Caco-2 (cell line): Measurements from ENCODE around the gene CD82. TPM values are rescaled to one million over a fixed set of nuclear protein-coding genes. Genes with fewer than 3 reads are reported as not detected.

Experiments
- BruUV-seq: library from RNA; stranded (reverse); fragments of 400-500 nt; replicated peaks from 2 replicates; lab custom pipeline; 2021; lab: Mats Ljungman, UMichigan
- CTCF ChIA-PET: fragments of 300-600 bp; sonication (Branson Sonifier 250); formaldehyde crosslinking; loops from one replicate; lab custom pipeline; 2022; ENCODE audit warnings: antibody characterized with exemption; lab: Charles Lee
- POLR2A ChIA-PET: fragments of 300-600 bp; sonication (Branson Sonifier 250); formaldehyde crosslinking; loops from one replicate; lab custom pipeline; 2022; ENCODE audit warnings: antibody characterized with exemption; lab: Charles Lee
- DNase-seq, 2 experiments: peaks; one replicate each; pipeline versions ENCODE4 v3.0.0 to v3.0.0-alpha.2; 2020 to 2022
- H3K27me3 ChIP-seq: replicated peaks from 2 replicates; pipeline ENCODE4 v1.6.0; 2011; ENCODE audit warnings: low read length; ENCODE audit not compliant: control insufficient read depth, insufficient read depth
- H3K36me3 ChIP-seq: 2 replicates; pipeline ENCODE4 v1.5.1; 2011; ENCODE audit warnings: low read length; ENCODE audit not compliant: control insufficient read depth, insufficient read depth
- H3K4me1 ChIP-seq: fragments of 250-450 bp; sonication (Bioruptor Pico); 2 replicates; pipeline ENCODE4 v1.5.1; 2020; ENCODE audit warnings: mild to moderate bottlenecking
- H3K4me3 ChIP-seq: 2 replicates; pipeline ENCODE4 v1.5.1; 2011; ENCODE audit warnings: low read depth, mild to moderate bottlenecking, control low read depth, low read length
- H3K9me3 ChIP-seq: fragments of 250-450 bp; sonication (Bioruptor Pico); 2 replicates; pipeline ENCODE4 v1.5.1; 2020; ENCODE audit warnings: mild to moderate bottlenecking, moderate library complexity
- H3K27ac Mint-ChIP-seq: one replicate; pipeline ENCODE4 v1.8.0; 2022; ENCODE audit warnings: mixed read lengths; ENCODE audit not compliant: unreplicated experiment
- H3K27me3 Mint-ChIP-seq: one replicate; pipeline ENCODE4 v1.8.0; 2022; ENCODE audit warnings: mixed read lengths; ENCODE audit not compliant: insufficient read depth, unreplicated experiment
- H3K36me3 Mint-ChIP-seq: one replicate; pipeline ENCODE4 v1.8.0; 2022; ENCODE audit warnings: mild to moderate bottlenecking, mixed read lengths; ENCODE audit not compliant: insufficient read depth, unreplicated experiment
- H3K4me1 Mint-ChIP-seq: one replicate; pipeline ENCODE4 v1.8.0; 2022; ENCODE audit warnings: low read depth, mixed read lengths; ENCODE audit not compliant: unreplicated experiment
- H3K4me3 Mint-ChIP-seq: one replicate; pipeline ENCODE4 v1.8.0; 2022; ENCODE audit warnings: mild to moderate bottlenecking, moderate library complexity, mixed read lengths; ENCODE audit not compliant: unreplicated experiment
- H3K9me3 Mint-ChIP-seq: one replicate; pipeline ENCODE4 v1.8.0; 2022; ENCODE audit warnings: mixed read lengths; ENCODE audit not compliant: unreplicated experiment
- intact Hi-C: fragments of 100-400 bp; cut with micrococcal nuclease; formaldehyde crosslinking; loops from one replicate; pipeline ENCODE4 v1.10.0; 2022; ENCODE audit not compliant: unreplicated experiment
- total RNA-seq: library from RNA; stranded (reverse); gene quantifications from 2 replicates; pipeline ENCODE4 v1.2.3, GENCODE V29; 2022
- TF ChIP-seq, protein P1 (sequence below), 2 experiments: fragments of 200-600 bp in 1 of 2; IDR thresholded peaks; 1 replicate in 1 of 2; 2 replicates in 1 of 2; pipeline versions ENCODE4 v1.5.1 to v1.8.0; 2011 to 2022; ENCODE audit warnings: antibody characterized with exemption in 1 of 2, control low read depth in 1 of 2, inconsistent platforms in 1 of 2, low read depth in 1 of 2, low read length in 1 of 2, mild to moderate bottlenecking in 1 of 2, moderate library complexity in 1 of 2; ENCODE audit not compliant: insufficient read depth in 1 of 2, severe bottlenecking in 1 of 2, unreplicated experiment in 1 of 2

The CD82 gene
- total RNA-seq, 1 experiment from 2014 or later = 4.3 TPM

DNA sequence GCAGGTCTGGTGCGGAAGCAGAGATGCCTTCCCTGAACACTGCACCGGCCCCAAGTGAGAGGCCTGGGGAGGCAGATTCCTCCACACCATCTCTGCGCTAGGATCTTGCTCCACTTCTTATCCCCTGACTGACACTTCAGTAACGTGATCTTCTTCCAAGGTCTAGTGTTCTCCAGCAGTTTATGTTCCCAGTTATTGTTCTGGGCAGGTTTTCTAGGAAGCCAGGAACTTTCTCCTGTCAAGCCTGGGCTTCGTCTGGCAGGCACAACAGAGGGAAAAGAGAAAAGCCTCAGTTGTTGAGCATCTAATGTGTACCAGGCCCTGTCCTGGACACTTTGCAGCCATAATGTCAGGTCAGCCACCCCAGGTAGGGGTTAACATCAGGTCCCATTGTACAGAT is 10.5 kb downstream of the CD82 start:
- TF ChIP-seq, protein P1, sequence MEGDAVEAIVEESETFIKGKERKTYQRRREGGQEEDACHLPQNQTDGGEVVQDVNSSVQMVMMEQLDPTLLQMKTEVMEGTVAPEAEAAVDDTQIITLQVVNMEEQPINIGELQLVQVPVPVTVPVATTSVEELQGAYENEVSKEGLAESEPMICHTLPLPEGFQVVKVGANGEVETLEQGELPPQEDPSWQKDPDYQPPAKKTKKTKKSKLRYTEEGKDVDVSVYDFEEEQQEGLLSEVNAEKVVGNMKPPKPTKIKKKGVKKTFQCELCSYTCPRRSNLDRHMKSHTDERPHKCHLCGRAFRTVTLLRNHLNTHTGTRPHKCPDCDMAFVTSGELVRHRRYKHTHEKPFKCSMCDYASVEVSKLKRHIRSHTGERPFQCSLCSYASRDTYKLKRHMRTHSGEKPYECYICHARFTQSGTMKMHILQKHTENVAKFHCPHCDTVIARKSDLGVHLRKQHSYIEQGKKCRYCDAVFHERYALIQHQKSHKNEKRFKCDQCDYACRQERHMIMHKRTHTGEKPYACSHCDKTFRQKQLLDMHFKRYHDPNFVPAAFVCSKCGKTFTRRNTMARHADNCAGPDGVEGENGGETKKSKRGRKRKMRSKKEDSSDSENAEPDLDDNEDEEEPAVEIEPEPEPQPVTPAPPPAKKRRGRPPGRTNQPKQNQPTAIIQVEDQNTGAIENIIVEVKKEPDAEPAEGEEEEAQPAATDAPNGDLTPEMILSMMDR (IDR thresholded peaks at IDR 0.05; ENCODE audit: insufficient read depth in 1 of 2, low read depth in 1 of 2, low read length in 1 of 2, severe bottlenecking in 1 of 2, unreplicated experiment in 1 of 2) = no peak
- intact Hi-C loops = no loop called here
- no peak overlapping the region for H3K4me3 Mint-ChIP-seq
- no TSS peak for BruUV-seq
- H3K4me1 Mint-ChIP-seq = no peaks in the 10 kb centered on the region
- H3K36me3 Mint-ChIP-seq = no peaks in the 10 kb centered on the region
- ChIA-PET CTCF (no interaction called here), POLR2A (no interaction called here)
- Histone ChIP-seq H3K4me3 (no peak overlapping the region), H3K4me1 (no peaks in the 10 kb centered on the region), H3K27me3 (no peaks in the 10 kb centered on the region), H3K36me3 (no peaks in the 10 kb centered on the region), H3K9me3 (no peaks in the 10 kb centered on the region)
- no peak overlapping the region for H3K27ac Mint-ChIP-seq
- H3K27me3 Mint-ChIP-seq = no peaks in the 10 kb centered on the region
- DNase-seq = no peak
- no peaks in the 10 kb centered on the region for H3K9me3 Mint-ChIP-seq

DNA sequence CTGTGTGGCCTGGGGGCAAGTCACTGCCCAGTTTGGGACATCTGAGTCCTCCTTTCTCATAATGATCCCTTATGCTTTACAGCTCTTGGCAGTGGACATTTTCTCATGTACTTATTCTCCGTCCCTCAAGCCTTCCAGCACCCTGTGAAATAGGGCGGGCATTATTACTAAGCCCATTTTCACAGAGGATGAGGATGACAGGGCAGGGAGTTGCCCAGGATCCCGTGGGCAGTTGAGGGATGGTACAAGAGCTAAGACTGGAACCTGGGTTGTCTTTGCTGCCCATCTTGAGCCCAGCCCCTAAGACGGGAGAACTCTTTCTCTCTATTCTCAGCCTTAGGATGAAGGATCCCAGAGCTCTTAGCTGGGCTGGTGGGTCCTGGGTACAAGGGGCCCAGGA is 11.2 kb downstream of the CD82 start:
- no TSS peak for BruUV-seq
- Mint-ChIP-seq H3K4me1 (no peaks in the 10 kb centered on the region), H3K4me3 (no peak overlapping the region), H3K27ac (no peak overlapping the region), H3K9me3 (no peaks in the 10 kb centered on the region), H3K27me3 (no peaks in the 10 kb centered on the region), H3K36me3 (no peaks in the 10 kb centered on the region)
- TF ChIP-seq, protein P1 (IDR thresholded peaks at IDR 0.05; ENCODE audit: insufficient read depth in 1 of 2, low read depth in 1 of 2, low read length in 1 of 2, severe bottlenecking in 1 of 2, unreplicated experiment in 1 of 2) = no peak
- ChIA-PET POLR2A (no interaction called here), CTCF (no interaction called here)
- no peaks in the 10 kb centered on the region for H3K9me3 ChIP-seq
- no peak overlapping the region for H3K4me3 ChIP-seq
- intact Hi-C loops = no loop called here
- no peak for DNase-seq
- no peaks in the 10 kb centered on the region for H3K27me3 ChIP-seq
- H3K4me1 ChIP-seq = no peaks in the 10 kb centered on the region
- no peaks in the 10 kb centered on the region for H3K36me3 ChIP-seq

DNA sequence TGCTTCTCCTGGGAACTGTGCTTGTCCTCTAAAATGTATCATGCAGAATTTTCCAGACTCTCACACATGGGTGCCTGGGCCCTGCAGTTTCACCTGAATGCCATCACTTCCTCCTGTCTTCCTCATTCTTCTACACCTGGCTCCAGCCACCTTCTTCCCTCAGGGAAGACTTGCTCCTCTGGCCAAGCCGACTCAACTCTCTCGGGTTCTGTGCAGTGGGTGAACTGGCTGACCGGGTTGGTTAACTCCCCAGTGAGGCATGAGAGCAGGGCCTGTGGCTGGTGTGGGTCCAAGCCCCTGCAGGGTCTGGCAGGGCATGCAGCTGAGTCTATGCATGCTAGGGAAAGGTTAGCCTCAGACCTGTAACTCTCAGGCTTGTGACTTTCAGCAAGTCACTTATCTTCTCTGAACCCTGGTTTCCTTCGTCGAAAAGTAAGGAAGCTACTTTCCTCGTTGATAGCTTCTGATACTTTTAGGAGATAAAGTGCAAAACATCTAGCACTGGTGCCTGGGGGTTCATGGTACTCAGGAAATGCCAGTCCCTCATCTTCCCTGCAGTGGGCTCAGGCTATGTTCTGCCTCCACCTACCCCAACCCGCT is 11.9 kb downstream of the CD82 start:
- Mint-ChIP-seq H3K27me3 (no peaks in the 10 kb centered on the region), H3K4me1 (no peaks in the 10 kb centered on the region), H3K4me3 (no peak overlapping the region), H3K36me3 (no peaks in the 10 kb centered on the region), H3K27ac (no peak overlapping the region), H3K9me3 (no peaks in the 10 kb centered on the region)
- no peaks in the 10 kb centered on the region for H3K36me3 ChIP-seq
- no peaks in the 10 kb centered on the region for H3K4me1 ChIP-seq
- intact Hi-C loops = no loop called here
- no peak overlapping the region for H3K4me3 ChIP-seq
- no TSS peak for BruUV-seq
- no peak for DNase-seq
- ChIA-PET POLR2A (no interaction called here), CTCF (no interaction called here)
- no peaks in the 10 kb centered on the region for H3K9me3 ChIP-seq
- TF ChIP-seq, protein P1 (IDR thresholded peaks at IDR 0.05; ENCODE audit: insufficient read depth in 1 of 2, low read depth in 1 of 2, low read length in 1 of 2, severe bottlenecking in 1 of 2, unreplicated experiment in 1 of 2) = no peak
- H3K27me3 ChIP-seq = no peaks in the 10 kb centered on the region
